Measurements from ENCODE around the gene ZNF160.
"Not testable (repeated sequence)": the region's sequence is repeated elsewhere in the genome, so short reads cannot be mapped to it uniquely, and the experiment has no call there.

ZNF160 gene

GRCh38 chr19:53034948-53035675 is 68.1 kb downstream of the ZNF160 start:
- no peak overlapping the region for H3K18ac ChIP-seq (ENCODE audit: low read length)
- no peak overlapping the region for H3K4me2 ChIP-seq (ENCODE audit: low read length)
- no peak overlapping the region for H2AK5ac ChIP-seq (ENCODE audit: low read length)
- no peak overlapping the region for H3K4ac ChIP-seq (ENCODE audit: low read depth, low read length)
- H3K27ac ChIP-seq (ENCODE audit: low read depth, low read length), result peak overlapping the region; percentile 27
- no peak overlapping the region for H4K8ac ChIP-seq (ENCODE audit: low read depth, low read length)
- H2BK12ac ChIP-seq (ENCODE audit: low read length), result no peak overlapping the region
- H3K27me3 ChIP-seq (ENCODE audit: insufficient read depth, low read length), result no peaks in the 10 kb centered on the region
- no peak overlapping the region for H4K91ac ChIP-seq (ENCODE audit: low read depth, low read length)
- no peak overlapping the region for H2BK120ac ChIP-seq (ENCODE audit: insufficient read depth, low read length, poor library complexity)
- no peaks in the 10 kb centered on the region for H3K79me1 ChIP-seq (ENCODE audit: low read length)
- H4K12ac ChIP-seq (ENCODE audit: low read depth, low read length), result no peak overlapping the region
- DNase-seq, result peak; percentile 94 to 95
- no peaks in the 10 kb centered on the region for H3K4me1 ChIP-seq (ENCODE audit: control insufficient read depth in 1 of 2, insufficient read depth in 2 of 2, low read length in 2 of 2)
- no peak overlapping the region for H3K4me3 ChIP-seq (ENCODE audit: low read depth, low read length)
- no peak overlapping the region for H3K9ac ChIP-seq (ENCODE audit: low read length)
- no peak overlapping the region for H3K14ac ChIP-seq (ENCODE audit: low read length)
- no CpG with 5 or more reads among the region's 4 CpGs for WGBS (ENCODE audit: extremely low coverage, insufficient coverage, insufficient read length)
- peaks cover 5% of the 10 kb centered on the region for H3K9me3 ChIP-seq (ENCODE audit: insufficient read depth, low read depth, low read length)
- peak overlapping the region; percentile 54 for H3K23ac ChIP-seq (ENCODE audit: low read length)
- H3K79me2 ChIP-seq (ENCODE audit: control insufficient read depth, insufficient read depth, low read length, poor library complexity), result no peaks in the 10 kb centered on the region
- no peaks in the 10 kb centered on the region for H3K36me3 ChIP-seq (ENCODE audit: control insufficient read depth in 1 of 2, insufficient read depth in 2 of 2, low read length in 2 of 2)
- no peak overlapping the region for H2BK5ac ChIP-seq (ENCODE audit: low read depth, low read length, poor library complexity)
- no peak overlapping the region for H2AFZ ChIP-seq (ENCODE audit: insufficient read depth, low read length, poor library complexity)

- H3K4ac ChIP-seq (ENCODE audit: low read depth, low read length), result no peak overlapping the region
- H3K4me3 ChIP-seq (ENCODE audit: low read depth, low read length), result no peak overlapping the region
- no peaks in the 10 kb centered on the region for H3K36me3 ChIP-seq (ENCODE audit: control insufficient read depth in 1 of 2, insufficient read depth in 2 of 2, low read length in 2 of 2)
- no peak overlapping the region for H4K8ac ChIP-seq (ENCODE audit: low read depth, low read length)
- H3K18ac ChIP-seq (ENCODE audit: low read length), result no peak overlapping the region
- WGBS (ENCODE audit: extremely low coverage, insufficient coverage, insufficient read length), result no CpG with 5 or more reads among the region's 2 CpGs
- no peak overlapping the region for H4K91ac ChIP-seq (ENCODE audit: low read depth, low read length)
- no peak overlapping the region for H2BK120ac ChIP-seq (ENCODE audit: insufficient read depth, low read length, poor library complexity)
- H3K79me1 ChIP-seq (ENCODE audit: low read length), result no peaks in the 10 kb centered on the region
- no peaks in the 10 kb centered on the region for H3K79me2 ChIP-seq (ENCODE audit: control insufficient read depth, insufficient read depth, low read length, poor library complexity)
- no peak overlapping the region for H3K4me2 ChIP-seq (ENCODE audit: low read length)
- no peaks in the 10 kb centered on the region for H3K4me1 ChIP-seq (ENCODE audit: control insufficient read depth in 1 of 2, insufficient read depth in 2 of 2, low read length in 2 of 2)
- no peak overlapping the region for H2BK5ac ChIP-seq (ENCODE audit: low read depth, low read length, poor library complexity)
- H3K23ac ChIP-seq (ENCODE audit: low read length), result no peak overlapping the region
- no peak overlapping the region for H3K14ac ChIP-seq (ENCODE audit: low read length)
- H4K12ac ChIP-seq (ENCODE audit: low read depth, low read length), result no peak overlapping the region
- H3K9me3 ChIP-seq (ENCODE audit: insufficient read depth, low read depth, low read length), result peaks cover 5% of the 10 kb centered on the region
- DNase-seq, result no peak
- H3K27me3 ChIP-seq (ENCODE audit: insufficient read depth, low read length), result no peaks in the 10 kb centered on the region
- H3K27ac ChIP-seq (ENCODE audit: low read depth, low read length), result no peak overlapping the region
- no peak overlapping the region for H2AK5ac ChIP-seq (ENCODE audit: low read length)
- no peak overlapping the region for H3K9ac ChIP-seq (ENCODE audit: low read length)
- H2AFZ ChIP-seq (ENCODE audit: insufficient read depth, low read length, poor library complexity), result no peak overlapping the region
- H2BK12ac ChIP-seq (ENCODE audit: low read length), result no peak overlapping the region
Observed at GRCh38 chr19:53034054-53034453, 69.2 kb downstream of the ZNF160 start.

GRCh38 chr19:53028306-53028705 is 74.9 kb downstream of the ZNF160 start:
- not testable (repeated sequence) for H3K23ac ChIP-seq (ENCODE audit: low read length); H3K36me3 ChIP-seq (ENCODE audit: control insufficient read depth in 1 of 2, insufficient read depth in 2 of 2, low read length in 2 of 2); H4K8ac ChIP-seq (ENCODE audit: low read depth, low read length); H3K14ac ChIP-seq (ENCODE audit: low read length); DNase-seq; H2BK5ac ChIP-seq (ENCODE audit: low read depth, low read length, poor library complexity); H4K12ac ChIP-seq (ENCODE audit: low read depth, low read length); H3K27me3 ChIP-seq (ENCODE audit: insufficient read depth, low read length); H3K4me2 ChIP-seq (ENCODE audit: low read length); H3K9ac ChIP-seq (ENCODE audit: low read length); H3K4ac ChIP-seq (ENCODE audit: low read depth, low read length); H2AFZ ChIP-seq (ENCODE audit: insufficient read depth, low read length, poor library complexity); H2BK12ac ChIP-seq (ENCODE audit: low read length); H3K4me3 ChIP-seq (ENCODE audit: low read depth, low read length); H2AK5ac ChIP-seq (ENCODE audit: low read length); H3K4me1 ChIP-seq (ENCODE audit: control insufficient read depth in 1 of 2, insufficient read depth in 2 of 2, low read length in 2 of 2); H3K79me1 ChIP-seq (ENCODE audit: low read length); H2BK120ac ChIP-seq (ENCODE audit: insufficient read depth, low read length, poor library complexity); H3K9me3 ChIP-seq (ENCODE audit: insufficient read depth, low read depth, low read length); H3K18ac ChIP-seq (ENCODE audit: low read length); H3K27ac ChIP-seq (ENCODE audit: low read depth, low read length); H4K91ac ChIP-seq (ENCODE audit: low read depth, low read length); H3K79me2 ChIP-seq (ENCODE audit: control insufficient read depth, insufficient read depth, low read length, poor library complexity)
- no CpG with 5 or more reads among the region's 7 CpGs for WGBS (ENCODE audit: extremely low coverage, insufficient coverage, insufficient read length)

GRCh38 chr19:53019684-53020083 is 83.5 kb downstream of the ZNF160 start:
- no CpG with 5 or more reads among the region's 1 CpG for WGBS (ENCODE audit: extremely low coverage, insufficient coverage, insufficient read length)
- peak in 1 of 2 donors; percentile 9 for DNase-seq
- Histone ChIP-seq H3K14ac (ENCODE audit: low read length) (no peak overlapping the region), H3K36me3 (ENCODE audit: control insufficient read depth in 1 of 2, insufficient read depth in 2 of 2, low read length in 2 of 2) (no peaks in the 10 kb centered on the region), H3K4me1 (ENCODE audit: control insufficient read depth in 1 of 2, insufficient read depth in 2 of 2, low read length in 2 of 2) (no peaks in the 10 kb centered on the region), H3K4me3 (ENCODE audit: low read depth, low read length) (no peak overlapping the region), H2BK12ac (ENCODE audit: low read length) (no peak overlapping the region), H3K9me3 (ENCODE audit: insufficient read depth, low read depth, low read length) (peaks cover 3% of the 10 kb centered on the region), H3K9ac (ENCODE audit: low read length) (no peak overlapping the region), H4K91ac (ENCODE audit: low read depth, low read length) (no peak overlapping the region), H4K12ac (ENCODE audit: low read depth, low read length) (no peak overlapping the region), H3K23ac (ENCODE audit: low read length) (no peak overlapping the region), H3K79me2 (ENCODE audit: control insufficient read depth, insufficient read depth, low read length, poor library complexity) (no peaks in the 10 kb centered on the region), H3K18ac (ENCODE audit: low read length) (no peak overlapping the region), H2BK120ac (ENCODE audit: insufficient read depth, low read length, poor library complexity) (no peak overlapping the region), H3K4me2 (ENCODE audit: low read length) (no peak overlapping the region), H2AK5ac (ENCODE audit: low read length) (no peak overlapping the region), H2BK5ac (ENCODE audit: low read depth, low read length, poor library complexity) (no peak overlapping the region), H4K8ac (ENCODE audit: low read depth, low read length) (no peak overlapping the region), H3K27me3 (ENCODE audit: insufficient read depth, low read length) (no peaks in the 10 kb centered on the region), H2AFZ (ENCODE audit: insufficient read depth, low read length, poor library complexity) (no peak overlapping the region), H3K4ac (ENCODE audit: low read depth, low read length) (no peak overlapping the region), H3K79me1 (ENCODE audit: low read length) (peaks cover 6% of the 10 kb centered on the region), H3K27ac (ENCODE audit: low read depth, low read length) (no peak overlapping the region)

Measured in trophoblast cell (in vitro differentiated cells and primary cell).